Putamen (tissue), 1 donor: Measurements from ENCODE around the gene NHS.

Source experiments
- DNase-seq: peaks from one replicate; pipeline ENCODE4 v3.0.0-alpha.2; 2016; ENCODE audit warnings: low spot score

The NHS gene

GRCh38 chrX:17679261-17679660, 304.3 kb downstream of the NHS start:
- no peak for DNase-seq

GRCh38 chrX:17679820-17680219, 304.8 kb downstream of the NHS start:
- DNase-seq: no peak

GRCh38 chrX:17680732-17681413, 305.9 kb downstream of the NHS start:
- no peak for DNase-seq

GRCh38 chrX:17682259-17682658, 307.3 kb downstream of the NHS start:
- peak; percentile 14 for DNase-seq

GRCh38 chrX:17685026-17685425, 310.0 kb downstream of the NHS start:
- DNase-seq: no peak

GRCh38 chrX:17687648-17688047, 312.6 kb downstream of the NHS start:
- DNase-seq: no peak

- peak; percentile 31 for DNase-seq
Measured at GRCh38 chrX:17689971-17690409, 315.0 kb downstream of the NHS start.

- DNase-seq: no peak
Measured at GRCh38 chrX:17692709-17693346, 317.8 kb downstream of the NHS start.

GRCh38 chrX:17697191-17697590, 322.2 kb downstream of the NHS start:
- no peak for DNase-seq

GRCh38 chrX:17700976-17701375, 326.0 kb downstream of the NHS start:
- DNase-seq: no peak

GRCh38 chrX:17703201-17703600, 328.2 kb downstream of the NHS start:
- no peak for DNase-seq

- no peak for DNase-seq
Measured at GRCh38 chrX:17705211-17705610, 330.2 kb downstream of the NHS start.

GRCh38 chrX:17706676-17707075, 331.7 kb downstream of the NHS start:
- no peak for DNase-seq

GRCh38 chrX:17707731-17708130, 332.7 kb downstream of the NHS start:
- DNase-seq: no peak

- DNase-seq: peak; percentile 4
Measured at GRCh38 chrX:17710871-17711301, 335.9 kb downstream of the NHS start.

GRCh38 chrX:17713288-17713687, 338.3 kb downstream of the NHS start:
- no peak for DNase-seq

GRCh38 chrX:17718649-17719165, 343.7 kb downstream of the NHS start:
- no peak for DNase-seq

GRCh38 chrX:17719711-17720110, 344.7 kb downstream of the NHS start:
- no peak for DNase-seq

- DNase-seq: no peak
Measured at GRCh38 chrX:17721715-17722114, 346.7 kb downstream of the NHS start.

- no peak for DNase-seq
Measured at GRCh38 chrX:17725181-17725580, 350.2 kb downstream of the NHS start.

- DNase-seq: no peak
Measured at GRCh38 chrX:17732138-17732783, 357.3 kb downstream of the NHS start.

GRCh38 chrX:17735406-17735805, 360.4 kb downstream of the NHS start:
- no peak for DNase-seq

- no peak for DNase-seq
Measured at GRCh38 chrX:17736478-17736855, 361.5 kb downstream of the NHS start.
